Progenitor cell of endocrine pancreas (in vitro differentiated cells): Measurements from ENCODE around the gene PATE4. TPM values are rescaled to one million over a fixed set of nuclear protein-coding genes. Genes with fewer than 3 reads are reported as not detected.
A peak's percentile ranks its signal among the peaks of the same experiment; 100 is the strongest.

Experiments used
- DNase-seq: peaks from one replicate; pipeline ENCODE4 v3.0.0; 2021; ENCODE audit warnings: low spot score; ENCODE audit not compliant: unreplicated experiment
- H3K27ac Mint-ChIP-seq: 2 replicates; pipeline ENCODE4 v1.8.0; 2021; ENCODE audit warnings: mild to moderate bottlenecking, moderate library complexity, mixed read lengths
- H3K27me3 Mint-ChIP-seq: 2 replicates; pipeline ENCODE4 v1.8.0; 2021; ENCODE audit warnings: mixed read lengths
- H3K36me3 Mint-ChIP-seq: 2 replicates; pipeline ENCODE4 v1.8.0; 2022; ENCODE audit warnings: mixed read lengths; ENCODE audit not compliant: insufficient read depth
- H3K4me1 Mint-ChIP-seq: 2 replicates; pipeline ENCODE4 v1.8.0; 2021; ENCODE audit warnings: low read depth, mixed read lengths
- H3K4me3 Mint-ChIP-seq: 2 replicates; pipeline ENCODE4 v1.8.0; 2021; ENCODE audit warnings: low read depth, mild to moderate bottlenecking, moderate library complexity, mixed read lengths
- H3K9me3 Mint-ChIP-seq: 2 replicates; pipeline ENCODE4 v1.8.0; 2021; ENCODE audit warnings: low read depth, mixed read lengths
- total RNA-seq: library from RNA; stranded (reverse); gene quantifications from 2 replicates; pipeline ENCODE4 v1.2.1, GENCODE V29; 2021
- TF ChIP-seq, protein P1 (sequence below): fragments of 200-600 bp; sonication (generic); IDR thresholded peaks from one replicate; pipeline ENCODE4 v1.5.0; 2021; ENCODE audit warnings: antibody characterized with exemption, mild to moderate bottlenecking; ENCODE audit not compliant: unreplicated experiment

The PATE4 gene
- total RNA-seq, 1 donor from 2014 or later = not detected

DNA sequence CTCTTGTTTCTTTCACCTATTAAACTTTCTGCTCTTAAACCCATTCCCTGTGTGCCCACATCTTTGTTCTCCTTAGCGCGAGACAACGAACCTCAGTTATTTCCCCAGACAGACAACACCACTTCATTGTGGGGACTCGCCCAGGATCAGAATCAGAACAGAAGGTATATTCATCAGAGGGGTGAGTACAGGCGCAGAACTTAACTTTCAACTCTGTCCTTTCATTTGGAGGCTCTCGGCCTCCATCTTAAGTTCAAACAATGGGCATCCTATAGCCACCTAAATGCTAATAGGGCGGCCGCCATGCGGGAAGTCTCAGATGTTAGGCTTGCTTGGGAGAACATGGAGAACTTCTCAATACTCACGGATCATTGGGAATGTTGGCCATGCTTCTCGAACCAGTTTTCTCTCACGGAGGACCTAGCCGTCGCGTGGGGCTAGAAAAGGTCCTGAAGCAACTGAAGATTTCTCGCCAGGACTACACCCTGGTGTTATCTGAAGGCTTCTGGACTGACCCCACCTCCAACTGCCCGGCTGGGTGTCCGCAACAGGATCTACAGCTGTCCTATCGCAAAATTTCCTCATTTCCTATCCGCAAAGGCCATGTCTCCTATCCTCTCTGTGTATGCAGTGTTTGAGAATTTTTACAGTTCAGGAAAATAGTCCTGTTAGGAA, 40.9 kb downstream of the PATE4 start:
- DNase-seq = no peak
- Mint-ChIP-seq H3K27me3 (peaks cover 6% of the 10 kb centered on the region), H3K27ac (no peak overlapping the region), H3K4me1 (no peaks in the 10 kb centered on the region), H3K9me3 (peaks cover 6% of the 10 kb centered on the region), H3K36me3 (no peaks in the 10 kb centered on the region), H3K4me3 (peak overlapping the region; percentile 66)
- TF ChIP-seq, protein P1, sequence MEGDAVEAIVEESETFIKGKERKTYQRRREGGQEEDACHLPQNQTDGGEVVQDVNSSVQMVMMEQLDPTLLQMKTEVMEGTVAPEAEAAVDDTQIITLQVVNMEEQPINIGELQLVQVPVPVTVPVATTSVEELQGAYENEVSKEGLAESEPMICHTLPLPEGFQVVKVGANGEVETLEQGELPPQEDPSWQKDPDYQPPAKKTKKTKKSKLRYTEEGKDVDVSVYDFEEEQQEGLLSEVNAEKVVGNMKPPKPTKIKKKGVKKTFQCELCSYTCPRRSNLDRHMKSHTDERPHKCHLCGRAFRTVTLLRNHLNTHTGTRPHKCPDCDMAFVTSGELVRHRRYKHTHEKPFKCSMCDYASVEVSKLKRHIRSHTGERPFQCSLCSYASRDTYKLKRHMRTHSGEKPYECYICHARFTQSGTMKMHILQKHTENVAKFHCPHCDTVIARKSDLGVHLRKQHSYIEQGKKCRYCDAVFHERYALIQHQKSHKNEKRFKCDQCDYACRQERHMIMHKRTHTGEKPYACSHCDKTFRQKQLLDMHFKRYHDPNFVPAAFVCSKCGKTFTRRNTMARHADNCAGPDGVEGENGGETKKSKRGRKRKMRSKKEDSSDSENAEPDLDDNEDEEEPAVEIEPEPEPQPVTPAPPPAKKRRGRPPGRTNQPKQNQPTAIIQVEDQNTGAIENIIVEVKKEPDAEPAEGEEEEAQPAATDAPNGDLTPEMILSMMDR = no peak

DNA sequence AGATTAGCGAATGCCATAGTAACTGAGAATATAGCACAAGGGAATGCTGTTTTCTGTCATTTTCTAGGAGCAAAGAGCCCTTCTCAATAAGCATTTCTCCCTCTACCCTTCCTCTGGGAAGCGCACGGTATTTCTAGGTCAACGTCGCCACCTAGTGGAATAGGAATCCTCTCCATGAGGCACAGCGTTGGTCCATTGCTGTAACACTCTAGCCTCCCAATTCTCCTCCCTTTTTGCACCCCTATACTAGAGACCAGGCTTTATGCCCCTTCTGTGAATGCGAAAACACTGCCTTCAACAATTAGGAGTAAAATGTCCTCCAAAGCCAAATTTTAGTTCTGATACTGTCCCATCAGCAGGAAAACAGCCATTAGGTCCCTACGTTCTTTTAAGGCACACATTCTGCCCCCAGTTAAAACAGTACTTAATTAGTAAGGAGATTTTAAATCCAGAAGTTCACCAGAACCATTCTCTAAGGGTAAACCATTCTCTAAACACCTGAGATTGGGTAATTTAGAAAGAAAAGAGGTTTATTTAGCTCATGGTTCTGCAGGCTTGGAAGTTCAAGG, 41.5 kb downstream of the PATE4 start:
- TF ChIP-seq, protein P1 = peak; percentile 83
- H3K27me3 Mint-ChIP-seq = peaks cover 6% of the 10 kb centered on the region
- H3K4me1 Mint-ChIP-seq = no peaks in the 10 kb centered on the region

DNA sequence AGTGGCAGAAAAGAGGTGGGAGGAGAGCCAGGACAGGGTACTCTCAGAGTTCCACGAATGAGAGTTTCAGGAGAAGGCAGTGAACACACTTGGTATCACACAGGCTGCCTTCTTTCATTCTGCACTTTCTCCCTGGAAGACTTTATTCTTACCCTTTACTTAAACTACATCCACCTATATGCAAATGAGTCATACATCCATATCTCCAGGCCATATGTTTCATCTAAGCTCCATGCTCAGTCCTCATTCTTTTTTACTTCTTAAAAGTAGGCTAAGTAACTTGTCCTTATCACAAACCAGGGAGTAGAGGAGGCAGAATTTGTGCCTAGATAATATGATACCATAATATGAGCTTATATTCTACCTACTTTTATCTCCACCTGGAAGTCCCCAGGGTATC, 48.2 kb downstream of the PATE4 start:
- Mint-ChIP-seq H3K27ac (no peak overlapping the region), H3K36me3 (no peaks in the 10 kb centered on the region), H3K4me3 (no peak overlapping the region), H3K4me1 (no peaks in the 10 kb centered on the region), H3K9me3 (no peaks in the 10 kb centered on the region), H3K27me3 (peaks cover 11% of the 10 kb centered on the region)
- DNase-seq = no peak
- TF ChIP-seq, protein P1 = no peak

More for the DNA sequence above, 41.5 kb downstream of the PATE4 start:
- H3K36me3 Mint-ChIP-seq = no peaks in the 10 kb centered on the region
- H3K9me3 Mint-ChIP-seq = peaks cover 6% of the 10 kb centered on the region
- no peak overlapping the region for H3K27ac Mint-ChIP-seq
- DNase-seq = peak; percentile 52
- H3K4me3 Mint-ChIP-seq = peak overlapping the region; percentile 66

DNA sequence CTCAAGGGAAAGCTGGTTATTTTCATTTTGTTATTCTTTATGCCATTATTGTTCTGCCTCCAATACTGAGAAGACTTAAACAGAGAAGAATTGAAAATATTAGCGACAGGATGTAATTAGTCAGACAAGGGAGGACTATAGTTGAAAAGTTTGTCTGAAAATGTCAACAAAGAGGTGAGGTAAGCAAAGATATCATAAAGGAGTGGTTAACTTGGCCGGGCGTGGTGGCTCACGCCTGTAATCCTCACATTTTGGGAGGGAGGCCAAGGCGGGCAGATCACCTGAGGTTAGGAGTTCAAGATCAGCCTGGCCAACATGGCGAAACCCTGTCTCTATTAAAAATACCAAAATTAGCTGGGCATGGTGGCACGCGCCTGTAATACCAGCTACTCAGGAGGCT, 50.3 kb downstream of the PATE4 start:
- H3K4me3 Mint-ChIP-seq = no peak overlapping the region
- H3K27me3 Mint-ChIP-seq = peaks cover 9% of the 10 kb centered on the region
- TF ChIP-seq, protein P1 = no peak
- H3K36me3 Mint-ChIP-seq = no peaks in the 10 kb centered on the region
- H3K9me3 Mint-ChIP-seq = no peaks in the 10 kb centered on the region
- no peaks in the 10 kb centered on the region for H3K4me1 Mint-ChIP-seq
- H3K27ac Mint-ChIP-seq = no peak overlapping the region
- no peak for DNase-seq

DNA sequence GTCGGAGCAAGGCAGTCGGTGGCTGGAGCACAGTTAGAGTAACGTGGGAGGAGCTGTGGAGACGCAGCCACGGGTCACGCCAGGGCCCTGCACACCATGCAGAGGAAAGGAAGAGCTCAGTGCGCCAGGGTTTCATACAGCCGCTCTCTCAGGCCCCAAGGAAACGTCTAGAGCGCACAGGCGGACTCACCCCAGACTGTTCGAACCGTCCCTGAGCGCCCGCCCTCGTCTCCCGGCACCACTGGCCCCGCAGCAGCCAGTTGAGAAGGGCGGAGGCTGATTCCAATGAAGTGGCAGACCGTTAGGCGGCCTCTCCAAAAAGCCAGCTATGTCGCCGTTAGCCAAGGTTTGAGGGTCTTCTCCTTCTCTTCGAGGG, 53.9 kb downstream of the PATE4 start:
- peak overlapping the region; percentile 85 for H3K27ac Mint-ChIP-seq
- H3K36me3 Mint-ChIP-seq = no peaks in the 10 kb centered on the region
- peak overlapping the region; percentile 83 for H3K4me3 Mint-ChIP-seq
- H3K9me3 Mint-ChIP-seq = no peaks in the 10 kb centered on the region
- peaks cover 3% of the 10 kb centered on the region for H3K27me3 Mint-ChIP-seq
- TF ChIP-seq, protein P1 = no peak
- no peak for DNase-seq
- peaks cover 6% of the 10 kb centered on the region for H3K4me1 Mint-ChIP-seq
